HEK293T (cell line): ENCODE measurements around the gene TAB3.

Experiments
- CTCF ChIA-PET: fragments of 350-600 bp; formaldehyde crosslinking; extraction: SDS; loops from one replicate; lab custom pipeline; 2021; ENCODE audit warnings: antibody characterized with exemption, inconsistent platforms; lab: Yijun Ruan, JAX
- POLR2A ChIA-PET: fragments of 350-600 bp; formaldehyde crosslinking; extraction: SDS; loops from one replicate; lab custom pipeline; 2020; ENCODE audit warnings: antibody characterized with exemption, inconsistent platforms; lab: Yijun Ruan, JAX
- DNase-seq: peaks from one replicate; pipeline ENCODE4 v3.0.0; 2012; ENCODE audit warnings: mixed read lengths; ENCODE audit errors: extremely low spot score
- ARNT ChIP-seq: fragments of 450-650 bp; IDR thresholded peaks from 2 replicates; pipeline ENCODE4 v1.6.1; 2017; ENCODE audit warnings: mild to moderate bottlenecking
- BHLHE40 ChIP-seq: fragments of 450-650 bp; IDR thresholded peaks from 2 replicates; pipeline ENCODE4 v1.6.1; 2016; ENCODE audit warnings: mild to moderate bottlenecking, moderate library complexity, borderline replicate concordance
- CTBP1 ChIP-seq: fragments of 450-650 bp; IDR thresholded peaks from 2 replicates; pipeline ENCODE4 v1.6.1; 2016; ENCODE audit warnings: borderline replicate concordance
- ELF4 ChIP-seq: fragments of 450-650 bp; IDR thresholded peaks from 2 replicates; pipeline ENCODE4 v1.6.1; 2017; ENCODE audit warnings: antibody characterized with exemption
- FOXA1 ChIP-seq: fragments of 450-650 bp; IDR thresholded peaks from 2 replicates; pipeline ENCODE4 v1.6.1; 2016; ENCODE audit warnings: mild to moderate bottlenecking
- FOXK2 ChIP-seq: fragments of 450-650 bp; IDR thresholded peaks from 2 replicates; pipeline ENCODE4 v1.6.1; 2016; ENCODE audit warnings: mild to moderate bottlenecking
- FOXM1 ChIP-seq: fragments of 450-650 bp; IDR thresholded peaks from 2 replicates; pipeline ENCODE4 v1.6.1; 2017; ENCODE audit warnings: mild to moderate bottlenecking, borderline replicate concordance
- HDGF ChIP-seq: fragments of 450-650 bp; IDR thresholded peaks from 2 replicates; pipeline ENCODE4 v1.6.1; 2017; ENCODE audit warnings: antibody characterized with exemption, borderline replicate concordance
- L3MBTL2 ChIP-seq: fragments of 450-650 bp; conservative IDR thresholded peaks from 2 replicates; pipeline ENCODE4 v1.6.1; 2016; ENCODE audit warnings: mild to moderate bottlenecking
- LEF1 ChIP-seq: fragments of 450-650 bp; IDR thresholded peaks from 2 replicates; pipeline ENCODE4 v1.6.1; 2017; ENCODE audit warnings: mild to moderate bottlenecking, borderline replicate concordance
- NFRKB ChIP-seq: fragments of 450-650 bp; IDR thresholded peaks from 2 replicates; pipeline ENCODE4 v1.6.1; 2016; ENCODE audit warnings: mild to moderate bottlenecking, moderate library complexity
- SP1 ChIP-seq: fragments of 450-650 bp; IDR thresholded peaks from 2 replicates; pipeline ENCODE4 v1.6.1; 2017
- SUZ12 ChIP-seq: fragments of 450-650 bp; IDR thresholded peaks from 2 replicates; pipeline ENCODE4 v1.6.1; 2016; ENCODE audit warnings: mild to moderate bottlenecking
- TARDBP ChIP-seq: fragments of 450-650 bp; IDR thresholded peaks from 2 replicates; pipeline ENCODE4 v1.6.1; 2016
- ZNF384 ChIP-seq: fragments of 450-650 bp; IDR thresholded peaks from 2 replicates; pipeline ENCODE4 v1.6.1; 2016
- TF ChIP-seq, protein P1 (sequence below): fragments of 450-650 bp; IDR thresholded peaks from 2 replicates; pipeline ENCODE4 v1.6.1; 2016

Gene TAB3

DNA sequence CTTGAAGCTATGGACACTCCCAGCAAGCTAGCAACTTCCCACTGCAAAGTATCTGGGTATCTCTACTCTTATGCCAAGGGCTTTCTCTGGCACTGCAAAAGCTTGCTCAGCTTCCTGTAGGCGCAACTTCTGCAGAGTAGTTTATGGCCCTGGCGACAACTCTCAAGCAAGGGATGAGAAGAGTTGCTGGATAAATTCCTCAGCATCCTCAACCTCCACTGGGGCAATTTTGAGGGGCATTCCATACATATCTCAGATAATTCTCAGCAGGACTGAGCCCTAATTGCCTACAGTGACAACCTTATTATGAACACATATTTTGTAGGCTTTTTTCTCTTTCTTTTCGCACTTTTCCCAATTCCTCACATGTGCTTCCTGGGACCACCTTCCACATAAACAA is 31.2 kb upstream of the TAB3 start:
- CTCF ChIA-PET: no interaction called here
- TF ChIP-seq BHLHE40 (no peak), TARDBP (no peak)
- POLR2A ChIA-PET: no interaction called here
- DNase-seq: no peak

DNA sequence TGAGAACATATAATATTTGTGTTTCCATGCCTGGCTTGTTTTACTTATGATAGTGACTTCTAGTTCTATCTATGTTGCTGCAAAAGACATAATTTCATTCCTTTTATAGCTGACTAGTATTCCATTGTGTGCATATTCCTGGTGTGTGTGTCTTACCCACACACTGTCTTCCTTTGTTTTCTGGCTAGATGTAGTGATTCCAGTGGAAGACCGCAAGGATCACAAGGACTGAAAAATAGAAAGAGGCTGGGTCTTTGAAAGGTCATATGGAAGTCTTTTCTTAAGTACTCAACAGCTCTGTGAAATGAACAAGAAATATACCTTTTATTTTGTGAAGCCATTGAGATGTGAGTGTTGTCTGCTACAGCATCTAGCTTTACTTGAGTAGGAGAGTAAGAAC is 29.4 kb upstream of the TAB3 start:
- CTCF ChIA-PET: no interaction called here
- TF ChIP-seq SUZ12: no peak
- no peak for TF ChIP-seq ZNF384
- TF ChIP-seq CTBP1: no peak
- no peak for TF ChIP-seq ELF4
- TF ChIP-seq BHLHE40: no peak
- no peak for TF ChIP-seq FOXA1
- no peak for TF ChIP-seq NFRKB
- no peak for TF ChIP-seq SP1
- TF ChIP-seq TARDBP: no peak
- TF ChIP-seq, protein P1, sequence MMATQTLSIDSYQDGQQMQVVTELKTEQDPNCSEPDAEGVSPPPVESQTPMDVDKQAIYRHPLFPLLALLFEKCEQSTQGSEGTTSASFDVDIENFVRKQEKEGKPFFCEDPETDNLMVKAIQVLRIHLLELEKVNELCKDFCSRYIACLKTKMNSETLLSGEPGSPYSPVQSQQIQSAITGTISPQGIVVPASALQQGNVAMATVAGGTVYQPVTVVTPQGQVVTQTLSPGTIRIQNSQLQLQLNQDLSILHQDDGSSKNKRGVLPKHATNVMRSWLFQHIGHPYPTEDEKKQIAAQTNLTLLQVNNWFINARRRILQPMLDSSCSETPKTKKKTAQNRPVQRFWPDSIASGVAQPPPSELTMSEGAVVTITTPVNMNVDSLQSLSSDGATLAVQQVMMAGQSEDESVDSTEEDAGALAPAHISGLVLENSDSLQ: no peak
- TF ChIP-seq LEF1: no peak
- TF ChIP-seq HDGF: no peak
- no peak for TF ChIP-seq L3MBTL2
- no peak for TF ChIP-seq FOXM1
- no peak for TF ChIP-seq ARNT
- TF ChIP-seq FOXK2: no peak
- POLR2A ChIA-PET: no interaction called here
- no peak for DNase-seq

DNA sequence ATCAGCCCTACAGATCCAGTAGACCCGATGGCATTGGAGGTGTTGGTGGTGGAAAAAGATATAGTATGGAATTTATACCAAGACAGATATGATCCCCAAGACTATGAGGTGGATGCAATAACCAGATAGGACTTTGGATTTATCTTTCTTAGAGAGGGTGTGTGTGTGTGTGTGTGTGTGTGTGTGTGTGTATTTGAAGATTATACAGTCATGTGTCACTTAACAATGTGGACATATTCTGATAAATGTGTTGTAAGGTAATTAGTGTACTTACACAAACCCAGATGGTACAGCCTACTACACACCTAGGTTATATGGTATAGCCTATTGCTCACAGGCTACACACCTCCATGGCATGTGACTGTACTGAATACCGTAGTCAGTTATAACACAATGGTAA is 24.4 kb upstream of the TAB3 start:
- POLR2A ChIA-PET: no interaction called here
- CTCF ChIA-PET: no interaction called here
- DNase-seq: no peak
- TF ChIP-seq ZNF384 (no peak), TARDBP (no peak), CTBP1 (no peak), FOXA1 (no peak), ELF4 (no peak), SUZ12 (no peak), FOXM1 (no peak), SP1 (no peak), HDGF (no peak), ARNT (no peak), BHLHE40 (no peak), FOXK2 (no peak), NFRKB (no peak), L3MBTL2 (no peak)
- TF ChIP-seq, protein P1: no peak

DNA sequence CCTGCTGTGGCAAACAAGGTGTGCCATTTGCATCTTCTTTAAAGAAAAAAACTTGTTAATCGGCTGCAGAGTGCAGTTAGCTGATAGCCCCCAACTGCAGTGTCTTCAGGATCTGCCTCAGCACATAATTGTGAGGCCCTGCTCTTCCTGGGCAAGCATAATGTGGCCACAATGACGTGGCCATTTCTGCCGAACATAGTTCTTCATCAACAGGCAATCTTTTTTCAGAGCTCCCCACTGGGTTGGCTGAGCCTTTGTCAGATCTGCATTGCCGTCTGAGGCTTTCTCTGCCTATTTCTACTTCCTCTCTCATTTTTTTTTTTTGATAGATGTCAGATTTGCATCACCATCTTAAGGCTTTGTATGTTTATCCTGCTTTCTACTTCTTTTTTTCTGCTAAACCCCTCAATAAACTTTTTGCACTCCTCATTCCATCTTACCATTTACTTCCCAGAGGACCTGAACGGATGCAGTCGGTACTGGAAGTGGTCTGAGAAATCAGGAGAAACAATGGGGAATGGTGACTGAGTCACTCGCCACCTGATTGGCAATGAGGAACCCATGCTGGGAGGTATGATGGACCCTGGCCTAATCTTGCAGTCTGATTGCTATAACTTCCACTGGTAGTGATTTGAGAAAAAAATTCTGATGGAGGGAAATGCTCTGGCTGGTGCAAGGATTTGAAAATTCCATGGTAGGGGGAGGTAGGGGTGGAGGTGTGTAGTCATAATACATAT is 21.2 kb upstream of the TAB3 start:
- ChIA-PET POLR2A (no interaction called here), CTCF (no interaction called here)
- DNase-seq: no peak
- no peak for TF ChIP-seq FOXM1

DNA sequence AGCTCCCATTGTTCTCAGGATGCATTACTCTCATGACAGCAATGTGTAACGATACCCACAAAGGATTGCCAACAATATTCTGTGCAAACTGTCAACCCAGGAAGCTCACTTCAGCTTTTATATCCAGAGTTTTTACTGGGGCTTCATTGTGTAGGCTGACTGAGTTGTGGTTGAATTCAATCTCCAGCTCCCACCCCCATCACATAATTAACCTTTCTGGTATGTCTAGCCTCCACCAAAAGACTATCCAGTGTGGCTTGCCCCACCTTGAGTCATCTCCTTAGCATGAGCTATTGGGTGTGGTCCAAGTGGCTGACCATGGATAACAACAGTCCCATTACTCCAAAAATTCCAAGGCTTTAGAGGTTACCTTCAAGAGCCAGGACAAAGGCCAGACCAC is 17.7 kb upstream of the TAB3 start:
- POLR2A ChIA-PET: no interaction called here
- TF ChIP-seq, protein P1: no peak
- TF ChIP-seq ARNT: no peak
- TF ChIP-seq ELF4: no peak
- TF ChIP-seq TARDBP: no peak
- TF ChIP-seq HDGF: no peak
- TF ChIP-seq NFRKB: no peak
- no peak for TF ChIP-seq FOXM1
- TF ChIP-seq L3MBTL2: no peak
- TF ChIP-seq BHLHE40: no peak
- no peak for DNase-seq
- CTCF ChIA-PET: no interaction called here

DNA sequence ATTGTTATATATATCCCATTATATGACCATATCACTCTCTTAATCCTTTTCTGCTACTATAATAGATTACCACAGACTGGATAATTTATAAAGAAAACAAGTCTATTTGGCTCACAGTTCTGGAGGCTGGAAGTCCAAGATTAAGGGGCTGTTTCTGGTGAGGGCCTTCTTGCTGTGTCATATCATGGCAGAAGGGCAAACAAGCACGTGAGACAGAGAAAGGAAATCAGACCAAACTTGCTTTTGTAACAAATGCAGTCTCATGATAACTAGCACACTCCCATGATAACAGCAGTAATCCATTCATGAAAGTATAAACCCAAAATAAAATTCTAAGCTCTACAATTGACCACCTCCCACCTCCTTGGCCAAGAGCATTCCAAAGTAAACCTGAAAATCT is 16.3 kb upstream of the TAB3 start:
- POLR2A ChIA-PET: no interaction called here
- CTCF ChIA-PET: interaction anchor here (0.7 kb wide), 1 partner anchor 126 kb away, joined by 3 read pairs; no protein-coding TSS in a partner anchor
- TF ChIP-seq CTBP1 (no peak), LEF1 (no peak), ELF4 (no peak), HDGF (no peak), FOXA1 (no peak), BHLHE40 (no peak), TARDBP (no peak), FOXM1 (no peak), NFRKB (no peak), FOXK2 (no peak), L3MBTL2 (no peak), ARNT (no peak), SP1 (no peak), SUZ12 (no peak), ZNF384 (no peak)
- TF ChIP-seq, protein P1: no peak
- no peak for DNase-seq
